Measurements from ENCODE around the gene INPP5A. TPM values are rescaled to one million over a fixed set of nuclear protein-coding genes. Genes with fewer than 3 reads are reported as not detected.
"Not testable (repeated sequence)": the region's sequence is repeated elsewhere in the genome, so short reads cannot be mapped to it uniquely, and the experiment has no call there.

INPP5A gene
- total RNA-seq, 1 donor from 2014 or later, result 45.2 TPM

DNA sequence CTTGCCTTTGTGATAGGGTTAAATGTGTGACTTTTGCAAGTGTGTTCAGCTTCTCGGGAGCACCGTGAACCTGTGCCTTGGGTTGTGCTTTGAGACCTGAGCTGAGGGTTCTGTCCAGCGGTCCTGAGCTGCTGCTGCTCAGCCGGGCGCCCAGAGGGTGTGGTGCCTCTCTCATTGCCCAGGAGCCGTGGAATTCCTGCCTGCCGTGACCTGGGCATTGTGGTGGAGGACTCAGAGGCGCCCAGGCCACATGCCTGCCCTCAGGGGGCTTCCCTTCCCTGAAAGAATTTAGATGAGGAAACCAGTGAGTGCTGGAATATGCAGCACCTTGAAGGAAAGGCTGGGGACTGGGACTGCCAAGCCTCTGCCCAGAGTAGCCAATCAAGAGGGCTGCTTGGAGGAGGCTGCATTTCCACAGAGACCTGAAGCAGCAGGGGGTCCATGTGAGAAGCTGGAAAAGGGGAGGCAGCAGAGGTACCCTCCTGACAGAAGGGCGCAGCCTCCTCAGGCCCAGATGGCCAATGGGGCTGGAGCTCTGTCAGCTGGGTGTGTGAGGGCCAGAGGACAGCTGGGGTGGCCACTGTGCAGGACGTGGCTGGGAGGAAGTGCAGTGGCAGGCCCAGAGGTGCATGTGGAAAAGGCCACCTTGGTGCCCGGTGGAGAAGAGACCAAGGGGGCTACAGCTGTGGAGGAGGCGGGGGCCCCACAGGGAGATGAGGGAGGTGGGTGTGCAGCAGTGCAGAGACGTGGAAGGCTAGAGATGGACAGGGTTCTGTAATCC, 141.0 kb downstream of the INPP5A start:
- TF ChIP-seq, protein P1, sequence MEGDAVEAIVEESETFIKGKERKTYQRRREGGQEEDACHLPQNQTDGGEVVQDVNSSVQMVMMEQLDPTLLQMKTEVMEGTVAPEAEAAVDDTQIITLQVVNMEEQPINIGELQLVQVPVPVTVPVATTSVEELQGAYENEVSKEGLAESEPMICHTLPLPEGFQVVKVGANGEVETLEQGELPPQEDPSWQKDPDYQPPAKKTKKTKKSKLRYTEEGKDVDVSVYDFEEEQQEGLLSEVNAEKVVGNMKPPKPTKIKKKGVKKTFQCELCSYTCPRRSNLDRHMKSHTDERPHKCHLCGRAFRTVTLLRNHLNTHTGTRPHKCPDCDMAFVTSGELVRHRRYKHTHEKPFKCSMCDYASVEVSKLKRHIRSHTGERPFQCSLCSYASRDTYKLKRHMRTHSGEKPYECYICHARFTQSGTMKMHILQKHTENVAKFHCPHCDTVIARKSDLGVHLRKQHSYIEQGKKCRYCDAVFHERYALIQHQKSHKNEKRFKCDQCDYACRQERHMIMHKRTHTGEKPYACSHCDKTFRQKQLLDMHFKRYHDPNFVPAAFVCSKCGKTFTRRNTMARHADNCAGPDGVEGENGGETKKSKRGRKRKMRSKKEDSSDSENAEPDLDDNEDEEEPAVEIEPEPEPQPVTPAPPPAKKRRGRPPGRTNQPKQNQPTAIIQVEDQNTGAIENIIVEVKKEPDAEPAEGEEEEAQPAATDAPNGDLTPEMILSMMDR (IDR thresholded peaks at IDR 0.05; ENCODE audit: unreplicated experiment), result no peak
- no peak for DNase-seq (ENCODE audit: low spot score)
- H3K27ac Mint-ChIP-seq (ENCODE audit: unreplicated experiment), result no peak overlapping the region

DNA sequence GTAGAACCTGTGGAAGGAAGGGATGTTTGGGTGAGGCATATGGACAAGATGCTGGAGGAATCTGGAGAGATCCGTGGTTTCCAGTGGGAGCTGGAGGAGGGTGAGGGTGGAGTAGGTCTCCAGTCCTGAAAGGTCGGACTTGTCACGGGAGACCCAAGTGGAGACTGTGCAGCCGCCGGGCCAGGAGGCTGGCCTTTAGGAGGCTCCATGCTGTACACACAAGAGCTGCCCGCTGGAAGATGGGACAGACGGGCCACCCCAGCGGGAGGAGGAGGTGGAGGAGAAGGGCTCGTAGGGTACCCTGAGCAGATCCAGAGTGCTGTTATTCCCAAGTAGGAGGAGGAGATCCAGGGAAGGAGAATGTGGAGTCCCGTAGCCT, 141.6 kb downstream of the INPP5A start:
- Mint-ChIP-seq H3K9me3 (ENCODE audit: unreplicated experiment) (no peaks in the 10 kb centered on the region), H3K4me3 (ENCODE audit: unreplicated experiment) (no peak overlapping the region), H3K27ac (ENCODE audit: unreplicated experiment) (no peak overlapping the region), H3K4me1 (ENCODE audit: unreplicated experiment) (no peaks in the 10 kb centered on the region), H3K27me3 (ENCODE audit: unreplicated experiment) (peaks cover 9% of the 10 kb centered on the region), H3K36me3 (ENCODE audit: low read depth, unreplicated experiment) (peaks cover 12% of the 10 kb centered on the region)
- DNase-seq (ENCODE audit: low spot score), result no peak
- TF ChIP-seq, protein P1 (IDR thresholded peaks at IDR 0.05; ENCODE audit: unreplicated experiment), result no peak

More for the DNA sequence above, 141.0 kb downstream of the INPP5A start:
- H3K4me3 Mint-ChIP-seq (ENCODE audit: unreplicated experiment), result no peak overlapping the region
- no peaks in the 10 kb centered on the region for H3K4me1 Mint-ChIP-seq (ENCODE audit: unreplicated experiment)
- H3K36me3 Mint-ChIP-seq (ENCODE audit: low read depth, unreplicated experiment), result peaks cover 12% of the 10 kb centered on the region
- peaks cover 9% of the 10 kb centered on the region for H3K27me3 Mint-ChIP-seq (ENCODE audit: unreplicated experiment)
- no peaks in the 10 kb centered on the region for H3K9me3 Mint-ChIP-seq (ENCODE audit: unreplicated experiment)

DNA sequence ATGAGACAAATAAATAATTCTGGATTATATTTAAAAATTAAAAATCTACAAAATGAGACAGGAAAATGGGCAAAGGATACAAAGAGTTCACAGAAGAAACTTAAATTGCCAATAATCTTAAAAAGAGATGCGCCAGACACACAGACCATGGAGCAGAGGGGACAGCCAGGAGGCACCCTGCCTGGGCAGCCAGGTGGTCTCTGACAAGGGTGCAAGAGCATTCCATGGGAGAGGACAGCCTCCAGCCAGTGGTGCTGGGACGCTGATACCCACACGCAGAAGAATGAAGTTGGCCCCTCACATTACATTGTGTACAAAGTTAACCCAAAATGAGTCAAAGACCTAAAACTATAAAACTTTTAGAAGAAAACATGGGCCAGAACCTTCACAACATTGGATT, 142.1 kb downstream of the INPP5A start:
- Mint-ChIP-seq H3K27ac (ENCODE audit: unreplicated experiment) (no peak overlapping the region), H3K4me1 (ENCODE audit: unreplicated experiment) (no peaks in the 10 kb centered on the region), H3K36me3 (ENCODE audit: low read depth, unreplicated experiment) (peaks cover 12% of the 10 kb centered on the region), H3K4me3 (ENCODE audit: unreplicated experiment) (no peak overlapping the region), H3K9me3 (ENCODE audit: unreplicated experiment) (no peaks in the 10 kb centered on the region), H3K27me3 (ENCODE audit: unreplicated experiment) (peaks cover 9% of the 10 kb centered on the region)
- TF ChIP-seq, protein P1 (IDR thresholded peaks at IDR 0.05; ENCODE audit: unreplicated experiment), result no peak
- no peak for DNase-seq (ENCODE audit: low spot score)

DNA sequence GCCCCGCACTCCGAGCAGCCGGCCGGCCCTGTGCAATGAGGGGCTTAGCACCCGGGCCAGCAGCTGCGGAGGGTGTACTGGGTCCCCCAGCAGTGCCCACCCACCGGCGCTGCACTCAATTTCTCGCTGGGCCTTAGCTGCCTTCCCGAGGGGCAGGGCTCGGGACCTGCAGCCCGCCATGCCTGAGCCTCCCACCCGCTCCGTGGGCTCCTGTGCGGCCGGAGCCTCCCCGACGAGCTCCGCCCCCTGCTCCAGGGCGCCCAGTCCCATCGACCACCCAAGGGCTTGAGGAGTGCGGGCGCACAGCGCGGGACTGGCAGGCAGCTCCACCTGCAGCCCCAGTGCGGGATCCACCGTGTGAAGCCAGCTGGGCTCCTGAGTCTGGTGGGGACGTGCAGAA, 143.2 kb downstream of the INPP5A start:
- not testable (repeated sequence) for H3K27ac Mint-ChIP-seq (ENCODE audit: unreplicated experiment); H3K27me3 Mint-ChIP-seq (ENCODE audit: unreplicated experiment); H3K9me3 Mint-ChIP-seq (ENCODE audit: unreplicated experiment); H3K4me1 Mint-ChIP-seq (ENCODE audit: unreplicated experiment); H3K4me3 Mint-ChIP-seq (ENCODE audit: unreplicated experiment); DNase-seq (ENCODE audit: low spot score)
- peaks cover 12% of the 10 kb centered on the region for H3K36me3 Mint-ChIP-seq (ENCODE audit: low read depth, unreplicated experiment)

DNA sequence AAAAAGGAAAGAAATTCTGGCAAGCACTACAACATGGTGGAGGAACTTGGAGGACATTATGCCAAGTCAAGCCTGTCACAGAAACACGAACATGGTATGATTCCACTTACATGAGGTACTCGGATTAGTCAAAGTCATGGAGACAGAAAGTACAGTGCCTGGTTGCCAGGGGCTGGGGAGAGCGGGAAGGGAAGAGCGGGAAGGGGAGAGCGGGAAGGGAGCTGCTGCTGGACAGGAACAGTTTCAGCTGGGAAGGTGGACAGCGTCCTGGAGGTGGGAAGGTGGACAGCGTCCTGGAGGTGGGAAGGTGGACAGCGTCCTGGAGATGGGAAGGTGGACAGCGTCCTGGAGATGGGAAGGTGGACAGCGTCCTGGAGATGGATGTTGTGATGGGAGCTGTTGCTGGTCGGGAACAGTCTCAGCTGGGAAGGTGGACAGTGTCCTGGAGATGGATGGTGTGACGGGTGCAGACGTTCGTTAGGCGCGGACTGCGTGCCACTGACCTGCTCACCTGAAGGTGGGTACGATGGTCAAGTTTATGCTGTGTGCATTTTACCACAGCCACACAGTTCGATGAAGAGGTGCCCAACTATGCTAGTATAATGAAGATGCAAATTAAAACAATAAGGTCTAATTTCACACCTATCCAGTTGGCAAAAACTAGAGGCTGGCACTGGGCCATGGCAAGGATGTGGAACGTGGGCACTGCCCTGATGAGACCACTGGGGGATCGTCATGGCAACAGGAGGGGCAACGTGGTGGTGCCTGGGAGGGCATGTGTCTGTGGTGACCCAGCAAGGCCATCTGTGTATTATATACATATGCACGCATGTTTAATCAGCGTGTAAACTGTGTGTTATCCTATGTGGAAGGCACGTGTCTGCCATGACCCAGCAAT, 144.5 kb downstream of the INPP5A start:
- H3K4me3 Mint-ChIP-seq (ENCODE audit: unreplicated experiment), result peak overlapping the region; percentile 29
- peaks cover 12% of the 10 kb centered on the region for H3K36me3 Mint-ChIP-seq (ENCODE audit: low read depth, unreplicated experiment)
- no peak for DNase-seq (ENCODE audit: low spot score)
- H3K27ac Mint-ChIP-seq (ENCODE audit: unreplicated experiment), result no peak overlapping the region
- peaks cover 7% of the 10 kb centered on the region for H3K27me3 Mint-ChIP-seq (ENCODE audit: unreplicated experiment)
- no peaks in the 10 kb centered on the region for H3K4me1 Mint-ChIP-seq (ENCODE audit: unreplicated experiment)
- H3K9me3 Mint-ChIP-seq (ENCODE audit: unreplicated experiment), result no peaks in the 10 kb centered on the region
- TF ChIP-seq, protein P1 (IDR thresholded peaks at IDR 0.05; ENCODE audit: unreplicated experiment), result no peak

Measured in endothelial cell (in vitro differentiated cells).